Measurements from ENCODE around the gene LMO7. TPM values are rescaled to one million over a fixed set of nuclear protein-coding genes. Genes with fewer than 3 reads are reported as not detected.

Gene LMO7
- total RNA-seq, 4 donors from 2014 or later: 7.3 to 11.9 (median 8.9) TPM

DNA sequence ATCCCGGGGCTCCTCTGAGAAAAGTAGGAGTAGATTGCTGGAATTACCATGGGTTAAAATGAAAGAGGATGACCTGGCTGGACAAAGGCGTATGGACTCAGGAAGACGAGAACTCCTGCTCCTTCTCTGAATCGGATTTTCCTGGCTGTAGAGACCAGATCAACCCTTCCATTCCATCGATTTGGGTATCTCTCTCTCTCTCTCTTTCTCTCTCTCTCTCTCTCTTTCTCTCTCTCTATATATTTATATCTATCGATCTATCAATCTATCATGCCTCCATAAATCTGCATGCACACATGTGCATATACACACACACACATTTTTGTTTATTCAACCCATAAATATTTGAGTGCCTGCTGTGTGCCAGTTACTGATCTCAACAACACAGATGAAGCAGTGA lies 234.9 kb downstream of the LMO7 start:
- TF ChIP-seq, protein P1, sequence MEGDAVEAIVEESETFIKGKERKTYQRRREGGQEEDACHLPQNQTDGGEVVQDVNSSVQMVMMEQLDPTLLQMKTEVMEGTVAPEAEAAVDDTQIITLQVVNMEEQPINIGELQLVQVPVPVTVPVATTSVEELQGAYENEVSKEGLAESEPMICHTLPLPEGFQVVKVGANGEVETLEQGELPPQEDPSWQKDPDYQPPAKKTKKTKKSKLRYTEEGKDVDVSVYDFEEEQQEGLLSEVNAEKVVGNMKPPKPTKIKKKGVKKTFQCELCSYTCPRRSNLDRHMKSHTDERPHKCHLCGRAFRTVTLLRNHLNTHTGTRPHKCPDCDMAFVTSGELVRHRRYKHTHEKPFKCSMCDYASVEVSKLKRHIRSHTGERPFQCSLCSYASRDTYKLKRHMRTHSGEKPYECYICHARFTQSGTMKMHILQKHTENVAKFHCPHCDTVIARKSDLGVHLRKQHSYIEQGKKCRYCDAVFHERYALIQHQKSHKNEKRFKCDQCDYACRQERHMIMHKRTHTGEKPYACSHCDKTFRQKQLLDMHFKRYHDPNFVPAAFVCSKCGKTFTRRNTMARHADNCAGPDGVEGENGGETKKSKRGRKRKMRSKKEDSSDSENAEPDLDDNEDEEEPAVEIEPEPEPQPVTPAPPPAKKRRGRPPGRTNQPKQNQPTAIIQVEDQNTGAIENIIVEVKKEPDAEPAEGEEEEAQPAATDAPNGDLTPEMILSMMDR (IDR thresholded peaks at IDR 0.05; ENCODE audit: low read depth): no peak

DNA sequence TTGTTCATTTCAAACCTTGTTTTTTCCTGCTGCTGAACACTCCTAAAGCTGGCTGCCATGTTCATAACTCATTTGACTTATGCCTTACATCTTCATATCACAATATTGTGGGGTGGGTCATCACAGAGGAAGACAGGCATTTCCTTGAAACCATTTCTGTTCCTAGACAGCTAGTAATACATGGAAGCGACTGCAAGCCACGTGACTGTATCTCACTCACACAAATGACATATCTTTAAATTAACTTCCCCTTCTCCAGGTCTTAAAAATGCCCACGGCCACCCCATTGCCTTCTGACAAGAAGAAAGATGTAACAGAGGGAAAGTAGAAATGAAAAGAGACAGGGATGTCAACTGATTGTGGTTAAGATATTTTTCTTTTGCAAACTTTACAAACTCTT lies 236.8 kb downstream of the LMO7 start:
- TF ChIP-seq, protein P1 (IDR thresholded peaks at IDR 0.05; ENCODE audit: low read depth): no peak

DNA sequence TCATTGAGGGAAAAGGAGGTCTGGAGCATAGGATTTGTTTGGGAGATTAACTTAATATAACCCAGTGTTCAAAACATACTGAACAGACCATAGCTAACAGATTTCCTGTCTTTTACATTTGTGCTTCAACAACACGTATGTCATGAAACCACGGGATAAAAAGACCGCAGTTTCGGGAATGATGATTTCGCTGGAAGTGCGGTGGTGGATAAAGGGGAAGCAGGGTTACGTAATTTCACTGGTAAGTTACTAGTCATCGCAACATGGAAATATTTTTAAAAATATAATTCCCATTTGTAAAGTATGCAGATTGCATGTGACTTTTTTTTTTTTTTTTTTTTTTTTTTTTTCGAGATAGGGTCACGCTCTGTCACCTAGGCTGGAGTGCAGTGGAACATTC lies 237.4 kb downstream of the LMO7 start:
- TF ChIP-seq, protein P1 (IDR thresholded peaks at IDR 0.05; ENCODE audit: low read depth): no peak

DNA sequence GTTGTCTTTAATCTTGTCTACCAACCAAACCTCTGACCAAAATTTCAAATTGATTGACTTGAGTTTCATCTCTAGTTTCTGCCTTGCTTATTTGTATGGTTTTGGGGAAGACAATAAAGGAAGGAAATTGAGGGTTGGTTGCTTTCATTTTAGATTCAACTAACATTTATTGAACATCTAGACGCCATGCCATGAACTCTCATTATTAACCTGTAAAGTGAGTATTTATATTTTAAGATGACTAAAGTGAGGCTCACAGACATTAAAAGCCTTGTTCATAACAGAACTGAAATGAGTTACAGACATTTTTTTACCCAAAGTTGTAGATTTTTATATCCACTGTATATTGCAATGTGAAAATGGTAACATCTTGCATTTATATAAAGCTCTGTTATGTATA lies 239.3 kb downstream of the LMO7 start:
- TF ChIP-seq, protein P1 (IDR thresholded peaks at IDR 0.05; ENCODE audit: low read depth): no peak

DNA sequence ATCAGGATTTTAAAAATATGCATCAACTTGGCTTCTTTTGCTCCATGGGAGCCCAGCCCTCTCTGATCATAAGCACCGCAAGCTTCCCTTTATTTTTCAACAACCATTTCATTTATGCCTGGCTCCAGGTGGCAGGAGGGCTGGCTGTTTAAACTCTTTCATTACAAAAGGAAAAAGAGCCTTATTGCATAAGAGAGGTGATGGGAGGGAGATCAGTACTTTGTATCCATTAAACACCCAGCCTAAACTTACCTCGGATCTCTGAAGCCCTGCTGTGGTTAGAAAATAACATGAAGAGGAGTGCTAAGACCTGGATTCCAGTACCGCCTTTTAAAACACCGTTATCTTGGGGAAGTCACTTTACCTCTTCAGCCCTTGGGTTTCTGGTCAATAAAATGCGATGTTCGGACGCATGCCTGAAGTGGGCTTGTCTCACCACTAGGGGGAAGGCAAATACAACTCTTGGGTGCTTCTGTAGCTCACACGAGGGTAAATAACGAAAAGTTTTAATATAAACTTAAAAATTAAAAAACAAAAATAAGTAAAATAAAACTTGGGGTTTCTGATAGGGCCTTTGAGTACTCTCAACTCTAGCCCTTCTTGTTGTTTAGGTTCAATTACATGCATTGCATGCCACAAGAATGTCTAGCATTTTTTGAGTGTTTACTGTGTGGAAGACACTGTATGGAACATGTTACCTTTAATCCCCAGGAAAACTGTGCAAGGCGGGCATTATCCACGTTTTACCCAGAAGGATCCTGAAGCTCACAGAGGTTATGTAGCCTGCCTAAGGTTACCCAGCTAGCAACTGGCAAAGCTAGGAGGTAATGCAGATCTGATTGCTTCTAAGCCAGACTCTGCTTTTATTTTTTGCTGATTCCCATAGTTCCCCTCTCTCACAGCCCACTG lies 240.3 kb downstream of the LMO7 start:
- TF ChIP-seq, protein P1 (IDR thresholded peaks at IDR 0.05; ENCODE audit: low read depth): no peak

DNA sequence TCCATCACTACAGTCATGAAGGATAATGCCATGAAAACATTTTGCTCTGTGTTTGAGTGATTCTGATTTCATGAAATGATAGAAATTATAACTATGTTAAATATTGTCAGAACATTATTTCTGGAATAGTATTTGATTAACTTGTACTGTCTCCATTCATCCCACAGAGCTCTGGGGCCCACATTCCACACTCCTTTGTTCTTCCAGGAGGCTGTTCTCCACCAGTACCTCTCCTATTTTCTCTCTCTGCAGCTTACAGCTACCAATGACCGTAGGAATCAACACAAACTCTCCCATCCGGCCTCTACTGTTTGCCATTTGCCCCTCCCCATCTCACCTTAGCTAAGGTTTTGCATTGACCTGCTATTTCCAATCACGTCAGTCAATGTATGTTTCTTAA lies 240.9 kb downstream of the LMO7 start:
- TF ChIP-seq, protein P1 (IDR thresholded peaks at IDR 0.05; ENCODE audit: low read depth): no peak

DNA sequence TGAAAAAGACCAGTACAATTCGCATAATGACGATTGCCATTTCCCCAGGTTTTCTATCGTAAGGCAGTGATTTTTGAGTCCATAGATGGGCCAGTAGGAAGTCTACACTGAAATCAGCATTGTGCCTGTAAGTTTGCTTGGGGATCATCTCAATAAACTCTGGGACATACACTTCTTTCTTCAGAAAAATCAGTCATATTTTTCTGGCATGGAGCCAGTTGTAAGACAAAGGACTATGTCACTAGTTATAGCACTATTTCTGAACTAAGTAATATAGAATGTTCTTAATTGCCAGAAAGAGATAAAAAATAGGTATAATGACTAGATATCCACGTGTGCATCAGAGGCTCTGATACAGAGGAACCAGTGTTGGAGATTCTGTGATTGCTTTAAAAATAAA lies 243.5 kb downstream of the LMO7 start:
- TF ChIP-seq, protein P1 (IDR thresholded peaks at IDR 0.05; ENCODE audit: low read depth): no peak
